HEK293T (cell line): Measurements from ENCODE around the gene IL18R1.

Source experiments
- CTCF ChIA-PET: fragments of 350-600 bp; formaldehyde crosslinking; extraction: SDS; loops from one replicate; lab custom pipeline; 2021; ENCODE audit warnings: antibody characterized with exemption, inconsistent platforms; lab: Yijun Ruan, JAX
- POLR2A ChIA-PET: fragments of 350-600 bp; formaldehyde crosslinking; extraction: SDS; loops from one replicate; lab custom pipeline; 2020; ENCODE audit warnings: antibody characterized with exemption, inconsistent platforms; lab: Yijun Ruan, JAX
- DNase-seq: peaks from one replicate; pipeline ENCODE4 v3.0.0; 2012; ENCODE audit warnings: mixed read lengths; ENCODE audit errors: extremely low spot score
- ARNT ChIP-seq: fragments of 450-650 bp; IDR thresholded peaks from 2 replicates; pipeline ENCODE4 v1.6.1; 2017; ENCODE audit warnings: mild to moderate bottlenecking
- BHLHE40 ChIP-seq: fragments of 450-650 bp; IDR thresholded peaks from 2 replicates; pipeline ENCODE4 v1.6.1; 2016; ENCODE audit warnings: mild to moderate bottlenecking, moderate library complexity, borderline replicate concordance
- CTBP1 ChIP-seq: fragments of 450-650 bp; IDR thresholded peaks from 2 replicates; pipeline ENCODE4 v1.6.1; 2016; ENCODE audit warnings: borderline replicate concordance
- ELF4 ChIP-seq: fragments of 450-650 bp; IDR thresholded peaks from 2 replicates; pipeline ENCODE4 v1.6.1; 2017; ENCODE audit warnings: antibody characterized with exemption
- FOXA1 ChIP-seq: fragments of 450-650 bp; IDR thresholded peaks from 2 replicates; pipeline ENCODE4 v1.6.1; 2016; ENCODE audit warnings: mild to moderate bottlenecking
- FOXK2 ChIP-seq: fragments of 450-650 bp; IDR thresholded peaks from 2 replicates; pipeline ENCODE4 v1.6.1; 2016; ENCODE audit warnings: mild to moderate bottlenecking
- FOXM1 ChIP-seq: fragments of 450-650 bp; IDR thresholded peaks from 2 replicates; pipeline ENCODE4 v1.6.1; 2017; ENCODE audit warnings: mild to moderate bottlenecking, borderline replicate concordance
- HDGF ChIP-seq: fragments of 450-650 bp; IDR thresholded peaks from 2 replicates; pipeline ENCODE4 v1.6.1; 2017; ENCODE audit warnings: antibody characterized with exemption, borderline replicate concordance
- L3MBTL2 ChIP-seq: fragments of 450-650 bp; conservative IDR thresholded peaks from 2 replicates; pipeline ENCODE4 v1.6.1; 2016; ENCODE audit warnings: mild to moderate bottlenecking
- LEF1 ChIP-seq: fragments of 450-650 bp; IDR thresholded peaks from 2 replicates; pipeline ENCODE4 v1.6.1; 2017; ENCODE audit warnings: mild to moderate bottlenecking, borderline replicate concordance
- NFRKB ChIP-seq: fragments of 450-650 bp; IDR thresholded peaks from 2 replicates; pipeline ENCODE4 v1.6.1; 2016; ENCODE audit warnings: mild to moderate bottlenecking, moderate library complexity
- PKNOX1 ChIP-seq: fragments of 450-650 bp; IDR thresholded peaks from 2 replicates; pipeline ENCODE4 v1.6.1; 2016
- SP1 ChIP-seq: fragments of 450-650 bp; IDR thresholded peaks from 2 replicates; pipeline ENCODE4 v1.6.1; 2017
- SUZ12 ChIP-seq: fragments of 450-650 bp; IDR thresholded peaks from 2 replicates; pipeline ENCODE4 v1.6.1; 2016; ENCODE audit warnings: mild to moderate bottlenecking
- TARDBP ChIP-seq: fragments of 450-650 bp; IDR thresholded peaks from 2 replicates; pipeline ENCODE4 v1.6.1; 2016
- ZNF384 ChIP-seq: fragments of 450-650 bp; IDR thresholded peaks from 2 replicates; pipeline ENCODE4 v1.6.1; 2016

IL18R1 gene

GRCh38 chr2:102340778-102341177 lies 14.8 kb upstream of the IL18R1 start:
- ChIA-PET CTCF (no interaction called here), POLR2A (no interaction called here)
- DNase-seq = no peak
- no peak for TF ChIP-seq SP1
- TF ChIP-seq FOXA1 = no peak
- no peak for TF ChIP-seq NFRKB
- no peak for TF ChIP-seq HDGF
- no peak for TF ChIP-seq LEF1
- no peak for TF ChIP-seq BHLHE40
- no peak for TF ChIP-seq PKNOX1
- TF ChIP-seq FOXM1 = no peak
- TF ChIP-seq L3MBTL2 = no peak
- TF ChIP-seq TARDBP = no peak
- no peak for TF ChIP-seq SUZ12
- TF ChIP-seq CTBP1 = no peak
- TF ChIP-seq ARNT = no peak
- TF ChIP-seq ZNF384 = no peak
- TF ChIP-seq FOXK2 = no peak
- TF ChIP-seq ELF4 = no peak

GRCh38 chr2:102342888-102343287 lies 12.7 kb upstream of the IL18R1 start:
- ChIA-PET POLR2A (no interaction called here), CTCF (interaction anchor here (0.6 kb wide), 1 partner anchor 100 kb away, joined by 5 read pairs; no protein-coding TSS in a partner anchor)
- no peak for DNase-seq
- TF ChIP-seq PKNOX1 (no peak), ARNT (no peak), SP1 (no peak), NFRKB (no peak), FOXK2 (no peak), ELF4 (no peak), ZNF384 (no peak), LEF1 (no peak), TARDBP (no peak), SUZ12 (no peak), L3MBTL2 (no peak), FOXA1 (no peak), HDGF (no peak), BHLHE40 (no peak), FOXM1 (no peak)

GRCh38 chr2:102344397-102344796 lies 11.2 kb upstream of the IL18R1 start:
- CTCF ChIA-PET = no interaction called here
- TF ChIP-seq L3MBTL2 = no peak
- TF ChIP-seq SUZ12 = no peak
- no peak for TF ChIP-seq LEF1
- no peak for TF ChIP-seq TARDBP
- no peak for TF ChIP-seq ZNF384

GRCh38 chr2:102345329-102345920 lies 10.2 kb upstream of the IL18R1 start:
- CTCF ChIA-PET = no interaction called here
- DNase-seq = no peak
- POLR2A ChIA-PET = no interaction called here
- no peak for TF ChIP-seq ZNF384
- TF ChIP-seq ARNT = no peak
- TF ChIP-seq HDGF = no peak
- TF ChIP-seq FOXA1 = no peak
- TF ChIP-seq NFRKB = no peak
- TF ChIP-seq FOXK2 = no peak
- TF ChIP-seq L3MBTL2 = no peak
- no peak for TF ChIP-seq LEF1
- TF ChIP-seq CTBP1 = no peak
- TF ChIP-seq TARDBP = no peak
- no peak for TF ChIP-seq BHLHE40
- TF ChIP-seq FOXM1 = no peak

More at GRCh38 chr2:102344397-102344796, 11.2 kb upstream of the IL18R1 start:
- no peak for DNase-seq
- POLR2A ChIA-PET = no interaction called here

- TF ChIP-seq FOXA1 = no peak
- no peak for TF ChIP-seq BHLHE40
- no peak for TF ChIP-seq L3MBTL2
- no peak for TF ChIP-seq FOXM1
- TF ChIP-seq ELF4 = no peak
- TF ChIP-seq PKNOX1 = no peak
- no peak for TF ChIP-seq LEF1
- TF ChIP-seq SP1 = no peak
- no peak for TF ChIP-seq ZNF384
- TF ChIP-seq SUZ12 = no peak
- TF ChIP-seq FOXK2 = no peak
- TF ChIP-seq TARDBP = no peak
- TF ChIP-seq CTBP1 = no peak
- no peak for TF ChIP-seq NFRKB
- TF ChIP-seq ARNT = no peak
- CTCF ChIA-PET = no interaction called here
- no peak for DNase-seq
- POLR2A ChIA-PET = no interaction called here
These were observed 9.0 kb upstream of the IL18R1 start for GRCh38 chr2:102346381-102347130.
